Vagina (tissue), 2 donors: ENCODE data around the gene WDFY3. TPM values are rescaled to one million over a fixed set of nuclear protein-coding genes. Genes with fewer than 3 reads are reported as not detected.

Source experiments
- DNase-seq, 2 donors: peaks; one replicate each; pipeline ENCODE4 v3.0.0-alpha.2; 2017; ENCODE audit errors: extremely low spot score in 2 of 2
- H3K27ac ChIP-seq: fragments of 200-600 bp; sonication (generic); one replicate; pipeline ENCODE4 v1.5.1; 2019
- H3K27me3 ChIP-seq: fragments of 200-600 bp; sonication (generic); one replicate; pipeline ENCODE4 v1.5.1; 2019
- H3K36me3 ChIP-seq, 2 donors: fragments of 200-600 bp; sonication (generic); one replicate each; pipeline ENCODE4 v1.5.1; 2017 to 2019
- H3K4me1 ChIP-seq: fragments of 200-600 bp; sonication (generic); one replicate; pipeline ENCODE4 v1.5.1; 2019
- H3K4me3 ChIP-seq, 2 donors: fragments of 200-600 bp; sonication (generic); 1 replicate in 1 of 2; 2 replicates in 1 of 2; pipeline ENCODE4 v1.5.1; 2016 to 2019
- H3K9me3 ChIP-seq: fragments of 200-600 bp; sonication (generic); one replicate; pipeline ENCODE4 v1.5.1; 2019
- POLR2A ChIP-seq, 2 donors: fragments of 450-650 bp; IDR thresholded peaks; one replicate each; pipeline ENCODE4 v1.6.1; 2017; ENCODE audit warnings: antibody characterized with exemption in 2 of 2, mild to moderate bottlenecking in 2 of 2, moderate library complexity in 2 of 2
- POLR2AphosphoS5 ChIP-seq, 2 donors: sonication (generic); formaldehyde crosslinking; IDR thresholded peaks; one replicate each; pipeline ENCODE4 v1.9.0; 2017; ENCODE audit warnings: antibody characterized with exemption in 2 of 2, mild to moderate bottlenecking in 2 of 2, low read depth in 1 of 2; ENCODE audit not compliant: insufficient read depth in 1 of 2
- intact Hi-C: fragments of 100-400 bp; cut with DNase I; formaldehyde crosslinking; loops from one replicate; pipeline ENCODE4 v1.15.1; 2023
- small RNA-seq: library from RNA; depleted of rRNA; stranded (forward); fragments of <200 nt; gene quantifications from one replicate; pipeline ENCODE3, GENCODE V24; 2016
- total RNA-seq: library from RNA; depleted of rRNA; stranded (reverse); fragments of >200 nt; gene quantifications from one replicate; pipeline ENCODE4 v1.2.3, GENCODE V29; 2016
- TF ChIP-seq, protein P1 (sequence below), 3 experiments: fragments of 450-650 bp in 2 of 3; fragments of 200-600 bp in 1 of 3; sonication (generic) in 1 of 3; IDR thresholded peaks; one replicate each; pipeline ENCODE4 v1.5.1; 2017 to 2019; ENCODE audit warnings: antibody characterized with exemption in 3 of 3, mild to moderate bottlenecking in 2 of 3, moderate library complexity in 2 of 3

WDFY3 gene
- total RNA-seq, 1 donor from 2014 or later = 67.8 TPM

DNA sequence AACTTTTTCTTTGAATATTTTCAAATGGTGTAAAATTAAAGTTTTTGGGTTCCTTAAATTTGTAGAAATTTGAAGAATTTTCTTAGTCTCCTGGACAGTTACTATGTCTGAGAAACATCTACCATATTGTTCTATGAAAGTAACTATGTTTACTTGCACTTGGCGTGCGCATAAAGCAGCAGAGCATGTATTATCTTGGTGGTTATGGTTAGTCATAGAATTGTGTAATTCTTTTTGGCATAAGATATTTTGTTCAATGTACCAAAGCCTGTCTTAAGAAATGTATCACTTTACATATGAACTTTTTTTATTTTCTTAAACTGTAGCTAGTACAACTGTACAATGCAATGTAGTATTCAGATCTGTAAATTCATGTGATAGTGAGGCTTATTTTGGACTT lies 334.4 kb downstream of the WDFY3 start:
- H3K4me1 ChIP-seq = no peaks in the 10 kb centered on the region
- no peaks in the 10 kb centered on the region for H3K27me3 ChIP-seq
- no peak overlapping the region for H3K27ac ChIP-seq
- TF ChIP-seq POLR2A (IDR thresholded peaks at IDR 0.05) (no peak), POLR2AphosphoS5 (IDR thresholded peaks at IDR 0.05; ENCODE audit: insufficient read depth in 1 of 2, low read depth in 1 of 2) (peak in 1 of 2 donors; percentile 83)
- H3K9me3 ChIP-seq = no peaks in the 10 kb centered on the region
- intact Hi-C loops = no loop called here
- H3K4me3 ChIP-seq = no peak overlapping the region
- no peaks in the 10 kb centered on the region for H3K36me3 ChIP-seq
- no peak for DNase-seq

DNA sequence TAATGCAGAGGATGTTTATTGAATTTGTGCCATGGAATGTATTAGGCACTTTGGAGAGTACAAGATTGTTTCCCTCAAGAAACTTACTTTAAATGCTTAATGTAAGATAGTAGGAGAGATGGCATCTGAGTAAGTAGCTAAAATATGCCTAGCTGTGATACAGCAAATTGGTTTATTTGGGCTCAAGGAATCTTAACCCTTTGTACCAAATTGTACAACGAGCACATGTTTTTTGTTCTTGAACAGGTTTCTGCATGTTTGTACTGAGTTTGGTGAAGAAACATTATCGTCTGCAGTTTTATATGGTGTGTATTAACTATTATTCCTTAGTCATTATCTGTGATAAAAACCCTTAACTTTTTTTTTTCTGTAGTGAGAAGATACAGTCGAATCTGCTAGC lies 334.9 kb downstream of the WDFY3 start:
- intact Hi-C loops = no loop called here
- Histone ChIP-seq H3K4me3 (no peak overlapping the region), H3K4me1 (no peaks in the 10 kb centered on the region), H3K9me3 (no peaks in the 10 kb centered on the region), H3K27ac (no peak overlapping the region), H3K27me3 (no peaks in the 10 kb centered on the region), H3K36me3 (no peaks in the 10 kb centered on the region)
- DNase-seq = no peak
- TF ChIP-seq POLR2AphosphoS5 (IDR thresholded peaks at IDR 0.05; ENCODE audit: insufficient read depth in 1 of 2, low read depth in 1 of 2) = no peak
- TF ChIP-seq POLR2A (IDR thresholded peaks at IDR 0.05) = no peak
- TF ChIP-seq, protein P1, sequence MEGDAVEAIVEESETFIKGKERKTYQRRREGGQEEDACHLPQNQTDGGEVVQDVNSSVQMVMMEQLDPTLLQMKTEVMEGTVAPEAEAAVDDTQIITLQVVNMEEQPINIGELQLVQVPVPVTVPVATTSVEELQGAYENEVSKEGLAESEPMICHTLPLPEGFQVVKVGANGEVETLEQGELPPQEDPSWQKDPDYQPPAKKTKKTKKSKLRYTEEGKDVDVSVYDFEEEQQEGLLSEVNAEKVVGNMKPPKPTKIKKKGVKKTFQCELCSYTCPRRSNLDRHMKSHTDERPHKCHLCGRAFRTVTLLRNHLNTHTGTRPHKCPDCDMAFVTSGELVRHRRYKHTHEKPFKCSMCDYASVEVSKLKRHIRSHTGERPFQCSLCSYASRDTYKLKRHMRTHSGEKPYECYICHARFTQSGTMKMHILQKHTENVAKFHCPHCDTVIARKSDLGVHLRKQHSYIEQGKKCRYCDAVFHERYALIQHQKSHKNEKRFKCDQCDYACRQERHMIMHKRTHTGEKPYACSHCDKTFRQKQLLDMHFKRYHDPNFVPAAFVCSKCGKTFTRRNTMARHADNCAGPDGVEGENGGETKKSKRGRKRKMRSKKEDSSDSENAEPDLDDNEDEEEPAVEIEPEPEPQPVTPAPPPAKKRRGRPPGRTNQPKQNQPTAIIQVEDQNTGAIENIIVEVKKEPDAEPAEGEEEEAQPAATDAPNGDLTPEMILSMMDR (IDR thresholded peaks at IDR 0.05) = no peak

DNA sequence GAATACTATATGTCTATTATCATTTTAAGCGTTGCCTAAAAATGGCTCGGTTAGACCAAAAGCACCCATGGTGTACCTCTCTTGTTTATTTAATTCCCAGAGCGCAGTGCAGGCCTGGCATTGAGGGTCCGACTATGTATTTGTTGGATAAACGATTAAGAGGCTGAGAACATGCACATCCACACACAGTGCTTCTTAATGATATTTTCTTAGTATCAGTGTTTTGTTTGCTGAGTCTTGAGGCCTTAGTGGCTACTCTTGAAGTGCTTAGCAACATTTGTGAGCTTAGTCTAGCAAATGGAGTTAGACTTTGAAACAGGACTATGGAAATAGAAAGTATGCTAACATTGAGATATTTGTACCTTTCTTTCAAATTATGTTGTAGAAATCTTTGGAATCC lies 339.8 kb downstream of the WDFY3 start:
- Histone ChIP-seq H3K9me3 (no peaks in the 10 kb centered on the region), H3K36me3 (no peaks in the 10 kb centered on the region), H3K27me3 (no peaks in the 10 kb centered on the region), H3K4me3 (no peak overlapping the region), H3K4me1 (no peaks in the 10 kb centered on the region), H3K27ac (no peak overlapping the region)
- DNase-seq = no peak
- TF ChIP-seq POLR2AphosphoS5 (IDR thresholded peaks at IDR 0.05; ENCODE audit: insufficient read depth in 1 of 2, low read depth in 1 of 2) = no peak
- TF ChIP-seq POLR2A (IDR thresholded peaks at IDR 0.05) = no peak
- intact Hi-C loops = no loop called here

DNA sequence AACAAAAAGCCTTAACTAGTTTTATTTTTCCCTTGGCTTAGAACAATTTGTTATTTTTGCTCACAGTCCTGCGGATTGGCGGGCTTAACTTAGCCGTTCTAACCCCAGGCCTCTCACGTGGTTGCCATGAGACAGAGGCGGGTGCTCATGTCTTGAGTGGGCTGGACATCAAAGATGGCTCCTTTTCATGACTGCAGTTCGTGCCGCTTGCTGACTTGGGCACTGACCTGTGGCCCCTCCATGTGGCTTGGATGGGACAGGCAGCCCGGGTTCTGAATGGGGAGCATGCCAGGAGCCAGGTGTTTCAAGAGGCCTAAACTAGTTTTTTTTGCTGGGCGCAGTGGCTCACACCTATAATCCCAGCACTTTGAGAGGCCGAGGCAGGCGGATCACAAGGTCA lies 342.8 kb downstream of the WDFY3 start:
- no peak for DNase-seq
- Histone ChIP-seq H3K4me1 (no peaks in the 10 kb centered on the region), H3K36me3 (no peaks in the 10 kb centered on the region), H3K27me3 (no peaks in the 10 kb centered on the region), H3K9me3 (no peaks in the 10 kb centered on the region), H3K27ac (no peak overlapping the region), H3K4me3 (no peak overlapping the region)
- intact Hi-C loops = no loop called here
- TF ChIP-seq POLR2A (IDR thresholded peaks at IDR 0.05) (no peak), POLR2AphosphoS5 (IDR thresholded peaks at IDR 0.05; ENCODE audit: insufficient read depth in 1 of 2, low read depth in 1 of 2) (no peak)
- TF ChIP-seq, protein P1 (IDR thresholded peaks at IDR 0.05) = no peak

DNA sequence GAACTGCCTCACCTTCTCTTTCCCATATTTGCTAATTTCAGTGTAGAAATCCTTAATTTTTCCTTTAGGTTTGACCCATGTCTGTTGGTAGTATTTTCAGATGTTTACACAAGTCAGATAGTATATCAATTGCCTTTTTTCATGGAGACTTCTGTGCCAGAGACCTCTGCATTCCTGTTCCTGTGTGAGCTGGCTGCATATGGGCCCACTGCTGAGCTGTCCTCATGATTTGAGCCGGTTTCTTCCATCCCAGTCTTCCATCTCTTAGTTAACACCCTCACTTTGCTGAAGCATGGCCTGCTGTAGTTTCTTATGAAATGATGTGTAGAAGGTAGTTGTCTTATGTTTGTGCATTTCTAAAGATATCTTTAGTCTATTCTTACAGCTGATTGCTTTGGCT lies 343.5 kb downstream of the WDFY3 start:
- H3K27ac ChIP-seq = no peak overlapping the region
- H3K4me3 ChIP-seq = no peak overlapping the region
- no peak for DNase-seq
- no peaks in the 10 kb centered on the region for H3K9me3 ChIP-seq
- no peaks in the 10 kb centered on the region for H3K36me3 ChIP-seq
- intact Hi-C loops = no loop called here
- H3K4me1 ChIP-seq = no peaks in the 10 kb centered on the region
- TF ChIP-seq, protein P1 (IDR thresholded peaks at IDR 0.05) = no peak
- TF ChIP-seq POLR2AphosphoS5 (IDR thresholded peaks at IDR 0.05; ENCODE audit: insufficient read depth in 1 of 2, low read depth in 1 of 2) (no peak), POLR2A (IDR thresholded peaks at IDR 0.05) (no peak)
- no peaks in the 10 kb centered on the region for H3K27me3 ChIP-seq

Small RNA genes lying within 50 kb of the gene (small RNA-seq; reads per million reads assigned to genes)
- gene RN7SL552P (not detected), gene RNU6-469P (not detected)
